Activated T-helper 17 cell treated with anti-CD3 and anti-CD28 coated beads, Interleukin-2, amount 50 U/mL, for 72 hours (primary cell): Measurements from ENCODE around the gene MTHFD2. TPM values are rescaled to one million over a fixed set of nuclear protein-coding genes. Genes with fewer than 3 reads are reported as not detected.

Source experiments
- ATAC-seq: fragments of 150-1000 bp; cut with Tn5 transposase; replicated peaks from 2 replicates; pipeline ENCODE4 v1.10.0; 2021; ENCODE audit warnings: mild to moderate bottlenecking, moderate library complexity
- H3K27ac Mint-ChIP-seq: one replicate; pipeline ENCODE4 v1.8.0; 2022; ENCODE audit warnings: mixed read lengths
- H3K27me3 Mint-ChIP-seq: one replicate; pipeline ENCODE4 v1.8.0; 2022; ENCODE audit warnings: mixed read lengths
- H3K36me3 Mint-ChIP-seq: one replicate; pipeline ENCODE4 v1.8.0; 2022; ENCODE audit warnings: low read depth, mild to moderate bottlenecking, mixed read lengths
- H3K4me1 Mint-ChIP-seq: one replicate; pipeline ENCODE4 v1.8.0; 2022; ENCODE audit warnings: mixed read lengths
- H3K4me3 Mint-ChIP-seq: one replicate; pipeline ENCODE4 v1.8.0; 2022; ENCODE audit warnings: mild to moderate bottlenecking, mixed read lengths
- H3K9me3 Mint-ChIP-seq: one replicate; pipeline ENCODE4 v1.8.0; 2022; ENCODE audit warnings: mixed read lengths
- total RNA-seq, 2 donors: library from RNA; stranded (reverse); gene quantifications; one replicate each; pipeline ENCODE4 v1.2.3, GENCODE V29; 2022

The MTHFD2 gene
- total RNA-seq, 2 donors from 2014 or later, result 281 to 284 TPM

- Mint-ChIP-seq H3K4me1 (peaks cover 4% of the 10 kb centered on the region), H3K27me3 (no peaks in the 10 kb centered on the region), H3K36me3 (no peaks in the 10 kb centered on the region), H3K9me3 (no peaks in the 10 kb centered on the region), H3K4me3 (no peak overlapping the region), H3K27ac (no peak overlapping the region)
- no peak for ATAC-seq
Measured at GRCh38 chr2:74253971-74254310, 55.5 kb downstream of the MTHFD2 start.

- no peak overlapping the region for H3K4me3 Mint-ChIP-seq
Measured at GRCh38 chr2:74255660-74256213, 57.3 kb downstream of the MTHFD2 start.

DNA sequence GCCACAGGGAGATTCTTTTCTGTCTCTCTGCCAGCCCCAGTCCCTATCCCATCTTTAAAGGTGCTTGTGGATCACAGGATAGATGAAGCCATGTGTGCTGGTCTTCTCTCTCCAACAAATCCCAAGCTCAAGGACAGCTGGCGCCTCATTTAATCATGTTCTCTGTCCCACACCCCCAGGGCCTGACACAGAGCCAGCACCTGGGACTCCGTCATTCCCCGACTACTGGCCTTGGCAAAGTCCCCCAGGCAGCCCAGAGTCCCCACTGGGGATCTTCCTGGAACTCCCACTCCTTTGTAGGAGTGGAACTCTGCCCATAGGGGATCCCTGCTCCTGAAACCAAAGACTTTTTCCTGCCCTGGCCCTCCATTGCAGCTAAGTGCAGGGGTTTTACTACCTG lies 60.8 kb downstream of the MTHFD2 start:
- no peaks in the 10 kb centered on the region for H3K9me3 Mint-ChIP-seq
- no peaks in the 10 kb centered on the region for H3K27me3 Mint-ChIP-seq
- H3K4me1 Mint-ChIP-seq, result no peaks in the 10 kb centered on the region
- no peak overlapping the region for H3K27ac Mint-ChIP-seq
- H3K36me3 Mint-ChIP-seq, result no peaks in the 10 kb centered on the region
- ATAC-seq, result no peak
- H3K4me3 Mint-ChIP-seq, result no peak overlapping the region

More at GRCh38 chr2:74255660-74256213, 57.3 kb downstream of the MTHFD2 start:
- Mint-ChIP-seq H3K4me1 (no peaks in the 10 kb centered on the region), H3K27me3 (no peaks in the 10 kb centered on the region), H3K27ac (no peak overlapping the region), H3K9me3 (no peaks in the 10 kb centered on the region), H3K36me3 (no peaks in the 10 kb centered on the region)
- no peak for ATAC-seq

GRCh38 chr2:74259733-74260132 lies 61.3 kb downstream of the MTHFD2 start:
- Mint-ChIP-seq H3K27me3 (no peaks in the 10 kb centered on the region), H3K27ac (no peak overlapping the region), H3K4me3 (no peak overlapping the region), H3K9me3 (no peaks in the 10 kb centered on the region), H3K4me1 (no peaks in the 10 kb centered on the region), H3K36me3 (no peaks in the 10 kb centered on the region)
- ATAC-seq, result no peak

GRCh38 chr2:74260495-74260894 lies 62.1 kb downstream of the MTHFD2 start:
- no peaks in the 10 kb centered on the region for H3K4me1 Mint-ChIP-seq
- no peaks in the 10 kb centered on the region for H3K27me3 Mint-ChIP-seq
- no peaks in the 10 kb centered on the region for H3K36me3 Mint-ChIP-seq
- H3K27ac Mint-ChIP-seq, result peak overlapping the region; percentile 5
- no peak overlapping the region for H3K4me3 Mint-ChIP-seq
- ATAC-seq, result no peak
- H3K9me3 Mint-ChIP-seq, result no peaks in the 10 kb centered on the region

DNA sequence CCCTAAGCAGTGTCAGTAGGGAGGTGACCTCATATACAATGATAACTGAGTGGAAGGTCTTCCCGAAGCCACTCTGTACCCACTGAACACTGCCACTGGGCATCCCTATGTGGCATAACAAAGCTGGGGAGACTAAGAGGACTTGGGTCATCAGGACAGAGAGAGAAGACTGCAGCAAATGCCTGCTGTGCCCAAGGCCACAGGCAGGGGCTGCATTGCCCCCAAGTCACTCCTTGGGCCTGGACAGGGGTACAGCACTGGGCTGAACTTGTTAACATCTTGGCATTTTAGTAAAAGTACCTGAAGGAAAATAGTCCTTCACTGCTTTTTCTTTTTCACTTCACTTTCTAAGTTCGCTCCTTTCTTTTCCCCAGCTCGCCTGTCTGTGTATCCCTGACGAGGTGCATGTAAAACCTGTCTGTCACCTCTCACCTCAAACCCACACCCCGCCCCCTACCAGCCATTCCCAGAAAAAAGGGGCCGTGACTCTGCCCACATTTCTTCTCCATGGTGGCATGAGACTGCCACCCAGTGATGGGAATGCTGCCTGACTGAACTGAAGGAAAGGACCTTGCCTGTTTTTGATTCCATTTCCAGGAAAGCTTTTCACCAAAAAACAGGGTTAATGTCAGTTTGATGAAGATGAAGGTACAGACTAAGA lies 62.9 kb downstream of the MTHFD2 start:
- Mint-ChIP-seq H3K27me3 (no peaks in the 10 kb centered on the region), H3K4me1 (no peaks in the 10 kb centered on the region), H3K9me3 (no peaks in the 10 kb centered on the region), H3K36me3 (no peaks in the 10 kb centered on the region), H3K27ac (peak overlapping the region; percentile 5), H3K4me3 (no peak overlapping the region)
- ATAC-seq, result no peak

DNA sequence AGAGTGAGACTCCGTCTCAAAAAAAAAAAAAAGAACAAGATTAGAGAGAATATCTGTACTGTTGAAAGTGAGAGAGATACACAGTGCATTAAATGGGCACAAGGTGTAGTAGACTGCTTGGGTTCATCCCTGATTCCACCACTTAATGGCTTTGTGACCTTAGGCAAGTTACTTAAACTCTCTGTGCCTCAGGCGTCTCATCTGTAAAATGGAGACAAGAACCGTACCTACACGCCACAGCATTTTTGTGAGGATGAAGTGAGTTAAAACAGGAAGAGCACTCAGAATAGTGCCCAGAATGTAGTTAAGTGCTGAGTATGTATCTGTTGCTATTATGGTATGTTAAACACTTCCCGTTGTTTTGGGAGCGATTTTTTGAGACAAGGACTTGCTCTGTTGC lies 64.3 kb downstream of the MTHFD2 start:
- no peak for ATAC-seq
- Mint-ChIP-seq H3K36me3 (no peaks in the 10 kb centered on the region), H3K27me3 (no peaks in the 10 kb centered on the region), H3K9me3 (no peaks in the 10 kb centered on the region), H3K4me3 (no peak overlapping the region), H3K4me1 (peaks cover 6% of the 10 kb centered on the region), H3K27ac (no peak overlapping the region)

DNA sequence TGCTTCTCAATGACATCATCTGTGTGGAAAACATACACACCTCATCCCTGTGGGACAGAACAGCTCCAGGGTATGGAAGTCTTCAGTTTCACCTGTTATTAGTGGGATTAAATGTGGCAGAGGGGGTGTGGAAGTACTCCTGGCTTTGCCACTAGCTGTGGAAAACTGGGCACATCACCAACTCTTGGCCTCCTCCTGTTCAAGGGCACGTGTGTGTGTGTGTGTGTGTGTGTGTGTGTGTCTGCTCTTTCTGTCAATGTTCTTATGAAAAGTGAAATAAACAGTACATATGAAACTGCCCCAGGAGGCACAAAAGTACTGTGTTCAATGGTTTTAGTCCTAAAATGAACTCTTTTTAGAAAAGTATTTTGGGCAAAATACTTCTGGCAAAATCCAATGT lies 65.9 kb downstream of the MTHFD2 start:
- Mint-ChIP-seq H3K27me3 (no peaks in the 10 kb centered on the region), H3K36me3 (no peaks in the 10 kb centered on the region), H3K4me1 (peaks cover 6% of the 10 kb centered on the region), H3K27ac (no peak overlapping the region), H3K4me3 (no peak overlapping the region), H3K9me3 (no peaks in the 10 kb centered on the region)
- ATAC-seq, result no peak

GRCh38 chr2:74267068-74267467 lies 68.7 kb downstream of the MTHFD2 start:
- H3K4me3 Mint-ChIP-seq, result peak overlapping the region; percentile 66
- no peaks in the 10 kb centered on the region for H3K36me3 Mint-ChIP-seq
- H3K27ac Mint-ChIP-seq, result peak overlapping the region; percentile 86

More at GRCh38 chr2:74267068-74267467, 68.7 kb downstream of the MTHFD2 start:
- H3K27me3 Mint-ChIP-seq, result no peaks in the 10 kb centered on the region
- H3K9me3 Mint-ChIP-seq, result no peaks in the 10 kb centered on the region
- peak; percentile 96 for ATAC-seq
- H3K4me1 Mint-ChIP-seq, result peaks cover 11% of the 10 kb centered on the region

Other genes with a start within 250 kb of the MTHFD2 start
- gene TET3, start 213.7 kb upstream of the MTHFD2 start, total RNA-seq, result 10 to 100 TPM; 15.1 to 42.6 TPM
- gene BOLA3, start 50.7 kb upstream of the MTHFD2 start, total RNA-seq, result 10 to 100 TPM; 35.7 to 51.7 TPM
- 100 to 1,000 TPM; 155 to 159 TPM for gene MOB1A, start 19.7 kb upstream of the MTHFD2 start, total RNA-seq
- gene SLC4A5, start 144.8 kb downstream of the MTHFD2 start, total RNA-seq, result 1 to 10 TPM; 2.2 to 4.4 TPM
- gene DCTN1, start 181.7 kb downstream of the MTHFD2 start, total RNA-seq, result 100 to 1,000 TPM in 1 of 2 donors, 10 to 100 TPM in 1; 84.0 to 108 TPM
- gene C2orf81, start 223.0 kb downstream of the MTHFD2 start, total RNA-seq, result 1 to 10 TPM; 2.3 to 9.7 TPM
- 100 to 1,000 TPM in 1 of 2 donors, 10 to 100 TPM in 1; 85.8 to 194 TPM for gene WDR54, start 223.1 kb downstream of the MTHFD2 start, total RNA-seq
- gene RTKN, start 243.3 kb downstream of the MTHFD2 start, total RNA-seq, result 1 to 10 TPM; 1.2 to 3.1 TPM